ENCODE results near the gene PPP1R12B.

Gene PPP1R12B

GRCh38 chr1:202317941-202318925 lies 30.3 kb upstream of the PPP1R12B start:
- Histone ChIP-seq H3K27me3 (ENCODE audit: control insufficient read depth, insufficient read depth, low read length) (no peaks in the 10 kb centered on the region), H3K4me3 (ENCODE audit: low read depth, low read length) (no peak overlapping the region), H3K36me3 (ENCODE audit: control insufficient read depth, insufficient read depth, low read length) (no peaks in the 10 kb centered on the region), H3K9me3 (ENCODE audit: control insufficient read depth, insufficient read depth, low read length) (no peaks in the 10 kb centered on the region), H3K9ac (ENCODE audit: low read depth, low read length) (no peak overlapping the region), H3K4me1 (ENCODE audit: control insufficient read depth, insufficient read depth, low read length) (peaks cover 2% of the 10 kb centered on the region)

- Histone ChIP-seq H3K27me3 (ENCODE audit: control insufficient read depth, insufficient read depth, low read length) (no peaks in the 10 kb centered on the region), H3K9ac (ENCODE audit: low read depth, low read length) (no peak overlapping the region), H3K9me3 (ENCODE audit: control insufficient read depth, insufficient read depth, low read length) (no peaks in the 10 kb centered on the region), H3K4me3 (ENCODE audit: low read depth, low read length) (no peak overlapping the region), H3K36me3 (ENCODE audit: control insufficient read depth, insufficient read depth, low read length) (no peaks in the 10 kb centered on the region), H3K4me1 (ENCODE audit: control insufficient read depth, insufficient read depth, low read length) (peaks cover 2% of the 10 kb centered on the region)
Measured at GRCh38 chr1:202319381-202320080, 29.0 kb upstream of the PPP1R12B start.

DNA sequence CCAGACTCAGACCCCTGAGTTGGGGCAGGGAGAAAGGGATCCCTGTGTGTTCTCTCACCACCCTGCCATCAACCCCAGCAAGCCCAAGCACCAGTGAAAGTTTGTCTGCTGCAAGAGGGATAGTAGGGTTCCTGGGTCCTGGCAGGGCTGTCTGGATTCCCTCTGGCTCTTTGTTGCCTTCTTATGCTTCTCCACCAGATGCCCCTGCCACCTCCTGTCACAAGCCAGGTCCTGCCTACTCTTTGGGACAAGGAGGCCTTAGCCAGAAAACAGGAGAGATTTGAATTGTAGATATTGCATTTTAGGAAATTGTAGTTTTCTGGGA lies 28.5 kb upstream of the PPP1R12B start:
- Histone ChIP-seq H3K4me3 (ENCODE audit: low read depth, low read length) (no peak overlapping the region), H3K9me3 (ENCODE audit: control insufficient read depth, insufficient read depth, low read length) (no peaks in the 10 kb centered on the region), H3K4me1 (ENCODE audit: control insufficient read depth, insufficient read depth, low read length) (peaks cover 2% of the 10 kb centered on the region), H3K27me3 (ENCODE audit: control insufficient read depth, insufficient read depth, low read length) (no peaks in the 10 kb centered on the region), H3K36me3 (ENCODE audit: control insufficient read depth, insufficient read depth, low read length) (no peaks in the 10 kb centered on the region), H3K9ac (ENCODE audit: low read depth, low read length) (no peak overlapping the region)

- Histone ChIP-seq H3K9ac (ENCODE audit: low read depth, low read length) (no peak overlapping the region), H3K27me3 (ENCODE audit: control insufficient read depth, insufficient read depth, low read length) (no peaks in the 10 kb centered on the region), H3K4me3 (ENCODE audit: low read depth, low read length) (no peak overlapping the region), H3K4me1 (ENCODE audit: control insufficient read depth, insufficient read depth, low read length) (peaks cover 3% of the 10 kb centered on the region), H3K36me3 (ENCODE audit: control insufficient read depth, insufficient read depth, low read length) (peaks cover 3% of the 10 kb centered on the region), H3K9me3 (ENCODE audit: control insufficient read depth, insufficient read depth, low read length) (no peaks in the 10 kb centered on the region)
Measured at GRCh38 chr1:202323731-202324130, 24.8 kb upstream of the PPP1R12B start.

- Histone ChIP-seq H3K4me3 (ENCODE audit: low read depth, low read length) (no peak overlapping the region), H3K9me3 (ENCODE audit: control insufficient read depth, insufficient read depth, low read length) (no peaks in the 10 kb centered on the region), H3K27me3 (ENCODE audit: control insufficient read depth, insufficient read depth, low read length) (no peaks in the 10 kb centered on the region), H3K9ac (ENCODE audit: low read depth, low read length) (no peak overlapping the region), H3K36me3 (ENCODE audit: control insufficient read depth, insufficient read depth, low read length) (peaks cover 3% of the 10 kb centered on the region), H3K4me1 (ENCODE audit: control insufficient read depth, insufficient read depth, low read length) (peaks cover 5% of the 10 kb centered on the region)
Measured at GRCh38 chr1:202324646-202325045, 23.9 kb upstream of the PPP1R12B start.

DNA sequence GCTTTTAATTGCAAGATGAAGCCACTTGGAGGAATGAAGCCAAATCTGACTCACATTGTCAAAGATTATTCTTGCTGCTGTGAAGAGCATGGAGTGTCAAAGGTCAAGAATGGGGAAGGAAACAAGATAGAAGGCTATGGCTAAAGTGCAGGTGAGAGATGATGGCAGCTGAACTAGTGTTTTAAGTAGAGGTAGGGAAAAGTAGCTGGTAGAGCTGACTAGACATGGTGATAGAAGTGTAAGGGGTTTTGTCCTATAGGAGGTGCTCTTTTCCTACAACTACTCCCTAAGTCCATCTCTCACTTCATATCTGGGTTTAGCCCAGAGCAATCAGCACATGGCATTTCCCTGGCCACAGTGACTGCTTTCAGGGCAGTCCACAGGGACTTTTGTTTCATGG lies 18.6 kb upstream of the PPP1R12B start:
- H3K36me3 ChIP-seq (ENCODE audit: control insufficient read depth, insufficient read depth, low read length): peaks cover 31% of the 10 kb centered on the region
- H3K4me3 ChIP-seq (ENCODE audit: low read depth, low read length): no peak overlapping the region
- H3K9me3 ChIP-seq (ENCODE audit: control insufficient read depth, insufficient read depth, low read length): no peaks in the 10 kb centered on the region
- no peaks in the 10 kb centered on the region for H3K27me3 ChIP-seq (ENCODE audit: control insufficient read depth, insufficient read depth, low read length)
- no peak overlapping the region for H3K9ac ChIP-seq (ENCODE audit: low read depth, low read length)
- H3K4me1 ChIP-seq (ENCODE audit: control insufficient read depth, insufficient read depth, low read length): peaks cover 5% of the 10 kb centered on the region

- Histone ChIP-seq H3K27me3 (ENCODE audit: control insufficient read depth, insufficient read depth, low read length) (no peaks in the 10 kb centered on the region), H3K9me3 (ENCODE audit: control insufficient read depth, insufficient read depth, low read length) (no peaks in the 10 kb centered on the region), H3K4me1 (ENCODE audit: control insufficient read depth, insufficient read depth, low read length) (peaks cover 2% of the 10 kb centered on the region), H3K9ac (ENCODE audit: low read depth, low read length) (no peak overlapping the region), H3K36me3 (ENCODE audit: control insufficient read depth, insufficient read depth, low read length) (peaks cover 38% of the 10 kb centered on the region), H3K4me3 (ENCODE audit: low read depth, low read length) (no peak overlapping the region)
Measured at GRCh38 chr1:202333861-202334260, 14.6 kb upstream of the PPP1R12B start.

GRCh38 chr1:202343652-202344349 lies 4.7 kb upstream of the PPP1R12B start:
- no peaks in the 10 kb centered on the region for H3K27me3 ChIP-seq (ENCODE audit: control insufficient read depth, insufficient read depth, low read length)
- H3K36me3 ChIP-seq (ENCODE audit: control insufficient read depth, insufficient read depth, low read length): no peaks in the 10 kb centered on the region
- no peak overlapping the region for H3K4me3 ChIP-seq (ENCODE audit: low read depth, low read length)
- peaks cover 3% of the 10 kb centered on the region for H3K4me1 ChIP-seq (ENCODE audit: control insufficient read depth, insufficient read depth, low read length)
- H3K9ac ChIP-seq (ENCODE audit: low read depth, low read length): no peak overlapping the region
- H3K9me3 ChIP-seq (ENCODE audit: control insufficient read depth, insufficient read depth, low read length): no peaks in the 10 kb centered on the region

DNA sequence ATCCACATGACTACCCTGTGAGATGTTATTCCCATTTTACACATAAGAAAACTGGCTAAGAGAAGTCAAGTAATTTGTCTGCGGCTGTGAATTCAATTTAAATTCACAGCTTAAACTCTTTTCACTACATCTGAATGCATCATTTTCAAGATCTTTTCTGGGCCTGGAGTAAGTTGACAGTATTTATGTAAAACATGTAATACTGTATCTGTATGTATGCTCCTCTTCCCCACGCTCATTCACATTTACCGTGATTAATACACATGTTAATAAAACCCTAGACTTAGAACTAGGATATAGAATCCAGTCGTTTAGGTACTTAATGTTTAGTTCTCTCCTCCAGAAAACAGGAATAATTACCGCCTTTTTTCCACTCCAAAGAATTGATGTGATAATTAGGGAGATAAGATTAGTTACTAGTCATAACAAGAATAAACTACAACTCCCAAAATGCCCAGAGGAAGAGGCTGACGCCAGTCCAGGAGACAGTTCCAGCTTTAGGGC lies 442 bp upstream of the PPP1R12B start:
- Histone ChIP-seq H3K4me1 (ENCODE audit: control insufficient read depth, insufficient read depth, low read length) (peaks cover 5% of the 10 kb centered on the region), H3K4me3 (ENCODE audit: low read depth, low read length) (peak overlapping the region; percentile 20), H3K9me3 (ENCODE audit: control insufficient read depth, insufficient read depth, low read length) (no peaks in the 10 kb centered on the region), H3K36me3 (ENCODE audit: control insufficient read depth, insufficient read depth, low read length) (no peaks in the 10 kb centered on the region), H3K9ac (ENCODE audit: low read depth, low read length) (no peak overlapping the region), H3K27me3 (ENCODE audit: control insufficient read depth, insufficient read depth, low read length) (no peaks in the 10 kb centered on the region)

GRCh38 chr1:202349206-202349928 lies 868 bp downstream of the PPP1R12B start:
- Histone ChIP-seq H3K4me3 (ENCODE audit: low read depth, low read length) (peak overlapping the region; percentile 87), H3K4me1 (ENCODE audit: control insufficient read depth, insufficient read depth, low read length) (peaks cover 5% of the 10 kb centered on the region), H3K9me3 (ENCODE audit: control insufficient read depth, insufficient read depth, low read length) (no peaks in the 10 kb centered on the region), H3K36me3 (ENCODE audit: control insufficient read depth, insufficient read depth, low read length) (no peaks in the 10 kb centered on the region), H3K27me3 (ENCODE audit: control insufficient read depth, insufficient read depth, low read length) (no peaks in the 10 kb centered on the region), H3K9ac (ENCODE audit: low read depth, low read length) (peak overlapping the region; percentile 51)

DNA sequence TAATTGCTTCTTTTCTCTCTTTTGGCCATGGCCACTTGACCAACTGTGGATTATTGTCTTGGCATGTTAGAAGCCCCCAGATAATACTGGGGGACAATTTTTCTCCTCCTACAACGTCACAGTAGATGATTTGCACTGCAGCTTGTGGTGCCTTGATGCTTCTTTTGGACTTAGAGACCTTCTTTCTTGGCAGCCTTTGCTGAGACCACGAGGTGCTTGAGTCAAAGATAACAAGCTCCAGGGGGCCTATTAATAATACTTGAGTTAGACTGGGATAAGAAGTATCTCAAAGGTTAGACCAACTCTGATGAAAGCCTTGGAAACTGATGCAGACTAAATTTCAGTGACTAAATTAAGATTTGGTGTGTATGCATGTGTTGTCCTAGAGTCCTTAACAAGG lies 3.2 kb downstream of the PPP1R12B start:
- Histone ChIP-seq H3K9me3 (ENCODE audit: control insufficient read depth, insufficient read depth, low read length) (no peaks in the 10 kb centered on the region), H3K4me3 (ENCODE audit: low read depth, low read length) (no peak overlapping the region), H3K9ac (ENCODE audit: low read depth, low read length) (no peak overlapping the region), H3K4me1 (ENCODE audit: control insufficient read depth, insufficient read depth, low read length) (peaks cover 5% of the 10 kb centered on the region), H3K27me3 (ENCODE audit: control insufficient read depth, insufficient read depth, low read length) (no peaks in the 10 kb centered on the region), H3K36me3 (ENCODE audit: control insufficient read depth, insufficient read depth, low read length) (no peaks in the 10 kb centered on the region)
